HepG2 (cell line): Measurements from ENCODE around the gene CDC25C. TPM values are rescaled to one million over a fixed set of nuclear protein-coding genes. Genes with fewer than 3 reads are reported as not detected.

Experiments used
- CTCF ChIP-seq: sonication (generic); formaldehyde crosslinking; IDR thresholded peaks from 2 replicates; pipeline ENCODE4 v1.5.0; 2020; ENCODE audit warnings: mild to moderate bottlenecking, missing genetic modification reagents, moderate library complexity
- ELF4 ChIP-seq: sonication (generic); formaldehyde crosslinking; IDR thresholded peaks from 2 replicates; pipeline ENCODE4 v1.5.0; 2020; ENCODE audit warnings: missing genetic modification reagents, mild to moderate bottlenecking, moderate library complexity, borderline replicate concordance
- FOSL1 ChIP-seq: sonication (generic); formaldehyde crosslinking; IDR thresholded peaks from 2 replicates; pipeline ENCODE4 v1.9.0; 2021; ENCODE audit warnings: missing genetic modification reagents, borderline replicate concordance
- MEIS2 ChIP-seq: sonication (generic); formaldehyde crosslinking; IDR thresholded peaks from 2 replicates; pipeline ENCODE4 v1.9.0; 2021; ENCODE audit warnings: mild to moderate bottlenecking, missing genetic modification reagents
- SIN3B ChIP-seq: fragments of 150-350 bp; IDR thresholded peaks from 2 replicates; pipeline ENCODE4 v1.6.1; 2014; ENCODE audit warnings: low read length
- SP2 ChIP-seq: sonication (generic); formaldehyde crosslinking; IDR thresholded peaks from 2 replicates; pipeline ENCODE4 v1.5.1; 2020; ENCODE audit warnings: mild to moderate bottlenecking, missing genetic modification reagents
- STAT6 ChIP-seq: sonication (generic); formaldehyde crosslinking; IDR thresholded peaks from 2 replicates; pipeline ENCODE4 v1.4.0; 2020; ENCODE audit warnings: missing genetic modification reagents, mild to moderate bottlenecking, borderline replicate concordance
- TEF ChIP-seq: sonication (generic); formaldehyde crosslinking; IDR thresholded peaks from 2 replicates; pipeline ENCODE4 v1.5.0; 2020; ENCODE audit warnings: missing genetic modification reagents
- ZFP36L1 ChIP-seq: sonication (generic); formaldehyde crosslinking; IDR thresholded peaks from 2 replicates; pipeline ENCODE4 v1.8.0; 2022; ENCODE audit warnings: mild to moderate bottlenecking, missing genetic modification reagents, moderate library complexity
- ZHX1 ChIP-seq: sonication (generic); formaldehyde crosslinking; IDR thresholded peaks from 2 replicates; pipeline ENCODE4 v1.8.1; 2022; ENCODE audit warnings: low read depth, mild to moderate bottlenecking, missing genetic modification reagents
- ZNF292 ChIP-seq: sonication (generic); formaldehyde crosslinking; IDR thresholded peaks from 2 replicates; pipeline ENCODE4 v1.8.1; 2022; ENCODE audit warnings: mild to moderate bottlenecking, low read depth, missing genetic modification reagents, borderline replicate concordance
- ZNF331 ChIP-seq: sonication (generic); formaldehyde crosslinking; IDR thresholded peaks from 2 replicates; pipeline ENCODE4 v1.4.0; 2020; ENCODE audit warnings: missing genetic modification reagents
- ZNF703 ChIP-seq: sonication (generic); formaldehyde crosslinking; IDR thresholded peaks from 2 replicates; pipeline ENCODE4 v1.5.1; 2020; ENCODE audit warnings: missing genetic modification reagents, mild to moderate bottlenecking, moderate library complexity, borderline replicate concordance
- polyA plus RNA-seq, 8 experiments: library from polyadenylated mRNA; depleted of rRNA in 3 of 8; stranded (reverse) in 7 of 8; unstranded in 1 of 8; fragments of >200 nt; fragmentation: Illumina TruSeq in 4 of 8; extraction: Trizol in 4 of 8; gene quantifications; 2 replicates each; pipeline versions ENCODE4 v1.2.1 to v1.2.3, GENCODE V29; 2011 to 2016; ENCODE audit warnings: low read depth in 4 of 8, missing spikeins in 1 of 8, mixed read lengths in 1 of 8; ENCODE audit not compliant: insufficient read depth in 1 of 8
- total RNA-seq, 5 experiments: library from RNA; depleted of rRNA; stranded (reverse); fragments of >200 nt; fragmentation: Illumina TruSeq; extraction: Trizol; gene quantifications; 2 replicates each; pipeline ENCODE4 v1.2.3, GENCODE V29; 2016; ENCODE audit warnings: low read depth in 1 of 5
- TF ChIP-seq, protein P1 (sequence below): sonication (generic); formaldehyde crosslinking; IDR thresholded peaks from 2 replicates; pipeline ENCODE4 v1.4.0; 2020; ENCODE audit warnings: mild to moderate bottlenecking, missing genetic modification reagents

The CDC25C gene
- total and polyA plus RNA-seq, 2 of the 13 experiments (the other 11 are each of a cell fraction or from before 2014, with no cell fraction given), result 17.7 to 27.6 TPM

DNA sequence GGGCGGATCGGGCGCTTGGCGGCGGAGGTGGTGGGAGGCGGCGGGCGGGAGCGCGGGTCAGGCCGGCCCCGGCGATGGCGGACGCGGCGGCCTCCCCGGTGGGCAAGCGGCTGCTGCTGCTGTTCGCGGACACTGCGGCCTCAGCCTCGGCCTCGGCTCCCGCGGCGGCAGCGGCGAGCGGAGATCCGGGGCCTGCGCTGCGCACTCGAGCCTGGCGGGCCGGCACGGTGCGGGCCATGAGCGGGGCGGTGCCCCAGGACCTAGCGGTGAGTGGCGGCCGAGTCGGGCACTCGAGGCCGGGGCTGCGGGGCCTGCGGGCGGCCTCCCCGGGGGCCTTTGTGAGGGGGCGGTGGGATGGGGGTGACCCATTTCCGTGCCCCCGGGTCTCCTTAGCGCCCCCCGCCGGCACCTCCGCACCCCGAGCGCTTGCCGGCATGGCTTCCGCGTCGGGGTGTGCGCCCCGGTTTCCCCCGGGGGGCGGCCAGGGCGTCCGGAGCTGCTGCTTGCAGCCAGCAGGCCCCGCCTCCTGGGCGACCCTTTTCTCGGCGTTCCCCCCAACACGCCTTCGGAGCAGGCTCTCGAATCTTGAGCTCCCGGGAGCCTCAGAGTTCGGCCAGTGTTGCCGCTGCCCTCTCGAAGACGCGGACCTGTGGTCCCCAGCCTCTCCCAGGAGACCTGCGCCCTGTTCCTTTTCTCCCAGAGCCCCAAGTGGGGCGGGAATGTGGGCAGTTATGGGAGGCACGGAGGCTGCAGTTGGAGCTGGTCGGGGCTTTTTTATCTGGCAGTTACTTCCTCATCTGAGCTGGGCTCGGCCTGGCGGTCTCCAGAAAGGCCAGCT lies 21.3 kb upstream of the CDC25C start (continued):
- TF ChIP-seq STAT6 (CRISPR knock-in tag) (0 out of 2 replicates have a peak, but pooled peaks have one; percentile 46), ZFP36L1 (CRISPR knock-in tag) (no peak), TEF (CRISPR knock-in tag) (no peak), ZNF331 (no peak), CTCF (CRISPR knock-in tag) (peak; percentile 56), SP2 (CRISPR knock-in tag) (no peak), ZHX1 (no peak), MEIS2 (CRISPR knock-in tag) (0 out of 2 replicates have a peak, but pooled peaks have one; percentile 22), ZNF703 (no peak), SIN3B (no peak), FOSL1 (no peak), ELF4 (CRISPR knock-in tag) (0 out of 2 replicates have a peak, but pooled peaks have one; percentile 67), ZNF292 (no peak)
- TF ChIP-seq, protein P1, sequence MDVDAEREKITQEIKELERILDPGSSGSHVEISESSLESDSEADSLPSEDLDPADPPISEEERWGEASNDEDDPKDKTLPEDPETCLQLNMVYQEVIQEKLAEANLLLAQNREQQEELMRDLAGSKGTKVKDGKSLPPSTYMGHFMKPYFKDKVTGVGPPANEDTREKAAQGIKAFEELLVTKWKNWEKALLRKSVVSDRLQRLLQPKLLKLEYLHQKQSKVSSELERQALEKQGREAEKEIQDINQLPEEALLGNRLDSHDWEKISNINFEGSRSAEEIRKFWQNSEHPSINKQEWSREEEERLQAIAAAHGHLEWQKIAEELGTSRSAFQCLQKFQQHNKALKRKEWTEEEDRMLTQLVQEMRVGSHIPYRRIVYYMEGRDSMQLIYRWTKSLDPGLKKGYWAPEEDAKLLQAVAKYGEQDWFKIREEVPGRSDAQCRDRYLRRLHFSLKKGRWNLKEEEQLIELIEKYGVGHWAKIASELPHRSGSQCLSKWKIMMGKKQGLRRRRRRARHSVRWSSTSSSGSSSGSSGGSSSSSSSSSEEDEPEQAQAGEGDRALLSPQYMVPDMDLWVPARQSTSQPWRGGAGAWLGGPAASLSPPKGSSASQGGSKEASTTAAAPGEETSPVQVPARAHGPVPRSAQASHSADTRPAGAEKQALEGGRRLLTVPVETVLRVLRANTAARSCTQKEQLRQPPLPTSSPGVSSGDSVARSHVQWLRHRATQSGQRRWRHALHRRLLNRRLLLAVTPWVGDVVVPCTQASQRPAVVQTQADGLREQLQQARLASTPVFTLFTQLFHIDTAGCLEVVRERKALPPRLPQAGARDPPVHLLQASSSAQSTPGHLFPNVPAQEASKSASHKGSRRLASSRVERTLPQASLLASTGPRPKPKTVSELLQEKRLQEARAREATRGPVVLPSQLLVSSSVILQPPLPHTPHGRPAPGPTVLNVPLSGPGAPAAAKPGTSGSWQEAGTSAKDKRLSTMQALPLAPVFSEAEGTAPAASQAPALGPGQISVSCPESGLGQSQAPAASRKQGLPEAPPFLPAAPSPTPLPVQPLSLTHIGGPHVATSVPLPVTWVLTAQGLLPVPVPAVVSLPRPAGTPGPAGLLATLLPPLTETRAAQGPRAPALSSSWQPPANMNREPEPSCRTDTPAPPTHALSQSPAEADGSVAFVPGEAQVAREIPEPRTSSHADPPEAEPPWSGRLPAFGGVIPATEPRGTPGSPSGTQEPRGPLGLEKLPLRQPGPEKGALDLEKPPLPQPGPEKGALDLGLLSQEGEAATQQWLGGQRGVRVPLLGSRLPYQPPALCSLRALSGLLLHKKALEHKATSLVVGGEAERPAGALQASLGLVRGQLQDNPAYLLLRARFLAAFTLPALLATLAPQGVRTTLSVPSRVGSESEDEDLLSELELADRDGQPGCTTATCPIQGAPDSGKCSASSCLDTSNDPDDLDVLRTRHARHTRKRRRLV (CRISPR knock-in tag), result no peak
